NT2/D1 (cell line): ENCODE measurements around the gene PTGIS.

Experiments
- SUZ12 ChIP-seq: IDR thresholded peaks from 2 replicates; pipeline ENCODE4 v1.6.1; 2011; ENCODE audit not compliant: insufficient read length, insufficient read depth; ENCODE audit errors: extremely low read depth
- YY1 ChIP-seq: IDR thresholded peaks from 2 replicates; pipeline ENCODE4 v1.6.1; 2011; ENCODE audit not compliant: insufficient read length, insufficient read depth
- ZNF274 ChIP-seq: IDR thresholded peaks from 2 replicates; pipeline ENCODE4 v1.6.1; 2011; ENCODE audit warnings: mild to moderate bottlenecking, low read depth, low read length

GRCh38 chr20:49469060-49469459 is 98.9 kb downstream of the PTGIS start:
- TF ChIP-seq YY1 (no peak), ZNF274 (no peak), SUZ12 (no peak)
